GM19238 (cell line): ENCODE results near the gene USP35.

Experiments
- DNase-seq: peaks from one replicate; pipeline ENCODE4 v3.0.0; 2011; ENCODE audit warnings: low spot score; ENCODE audit not compliant: insufficient read length

USP35 gene

DNA sequence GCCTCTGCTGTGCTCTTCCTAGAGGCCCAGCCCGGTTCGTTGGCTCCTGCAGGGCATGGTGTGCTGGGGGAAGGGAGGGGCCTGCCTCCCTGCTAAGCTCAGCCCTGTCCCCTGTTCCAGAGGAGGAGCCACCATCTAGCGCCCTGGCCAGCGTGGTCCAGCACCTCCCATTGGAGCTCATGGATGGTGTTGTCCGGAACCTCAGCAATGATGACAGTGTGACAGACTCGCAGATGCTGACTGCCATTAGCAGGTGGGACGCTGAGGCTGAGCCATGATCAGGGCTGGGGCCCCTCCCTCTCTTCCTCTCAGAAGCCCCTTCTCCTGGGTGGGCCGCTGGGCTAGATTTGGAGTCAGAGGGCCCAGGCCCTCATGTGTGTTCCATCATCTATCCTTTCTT, 9.1 kb downstream of the USP35 start:
- DNase-seq, result no peak

DNA sequence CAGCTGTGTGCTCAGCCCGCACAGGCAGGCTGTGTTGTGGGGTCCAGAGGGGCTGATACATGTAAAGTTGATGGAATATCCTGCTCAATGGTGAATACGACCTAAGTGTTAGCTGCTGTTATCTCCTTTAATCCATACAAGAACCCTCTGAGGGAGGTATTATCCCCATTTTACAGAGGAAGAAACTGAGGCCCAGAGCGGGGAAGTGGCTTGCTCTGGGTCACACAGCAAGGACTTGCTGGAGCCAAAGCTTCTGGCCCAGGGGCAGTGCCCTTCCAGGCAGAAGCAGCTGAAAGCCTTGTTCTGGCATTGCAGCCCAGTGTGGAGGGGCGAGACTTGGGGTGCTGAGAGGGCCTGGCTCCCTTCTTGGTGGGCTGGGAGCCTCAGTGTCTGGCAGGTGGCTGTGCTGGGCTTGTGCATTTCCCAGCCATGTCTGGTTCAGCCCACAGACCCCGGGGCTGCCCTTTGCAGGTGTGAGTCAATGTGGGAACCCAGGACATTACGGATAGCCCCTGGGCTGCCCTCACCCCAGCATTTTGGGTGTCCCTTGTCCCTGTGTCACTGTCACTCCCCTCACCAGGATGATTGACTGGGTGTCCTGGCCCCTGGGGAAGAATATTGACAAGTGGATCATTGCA, 10.4 kb downstream of the USP35 start:
- no peak for DNase-seq

GRCh38 chr11:78199653-78200015, 10.9 kb downstream of the USP35 start:
- no peak for DNase-seq

DNA sequence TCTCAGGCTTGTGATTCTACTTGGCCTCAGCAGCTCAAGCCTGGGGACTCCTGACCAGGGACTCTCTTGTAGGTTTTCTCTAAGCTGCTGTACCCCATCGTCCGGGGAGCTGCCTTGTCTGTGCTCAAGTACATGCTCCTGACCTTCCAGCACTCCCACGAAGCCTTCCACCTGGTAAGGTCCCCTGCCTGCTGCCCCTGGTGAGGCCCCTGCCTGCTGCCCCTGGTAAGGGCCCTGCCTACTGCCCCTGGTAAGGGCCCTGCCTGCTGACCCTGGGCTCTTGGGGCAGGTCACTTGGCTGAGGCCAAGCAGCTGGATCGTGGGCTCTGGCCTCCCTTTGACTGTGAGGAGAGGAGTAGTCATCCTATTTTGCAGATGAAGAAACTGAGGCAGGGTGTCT, 11.3 kb downstream of the USP35 start:
- no peak for DNase-seq

GRCh38 chr11:78200553-78200952, 11.8 kb downstream of the USP35 start:
- DNase-seq, result no peak

DNA sequence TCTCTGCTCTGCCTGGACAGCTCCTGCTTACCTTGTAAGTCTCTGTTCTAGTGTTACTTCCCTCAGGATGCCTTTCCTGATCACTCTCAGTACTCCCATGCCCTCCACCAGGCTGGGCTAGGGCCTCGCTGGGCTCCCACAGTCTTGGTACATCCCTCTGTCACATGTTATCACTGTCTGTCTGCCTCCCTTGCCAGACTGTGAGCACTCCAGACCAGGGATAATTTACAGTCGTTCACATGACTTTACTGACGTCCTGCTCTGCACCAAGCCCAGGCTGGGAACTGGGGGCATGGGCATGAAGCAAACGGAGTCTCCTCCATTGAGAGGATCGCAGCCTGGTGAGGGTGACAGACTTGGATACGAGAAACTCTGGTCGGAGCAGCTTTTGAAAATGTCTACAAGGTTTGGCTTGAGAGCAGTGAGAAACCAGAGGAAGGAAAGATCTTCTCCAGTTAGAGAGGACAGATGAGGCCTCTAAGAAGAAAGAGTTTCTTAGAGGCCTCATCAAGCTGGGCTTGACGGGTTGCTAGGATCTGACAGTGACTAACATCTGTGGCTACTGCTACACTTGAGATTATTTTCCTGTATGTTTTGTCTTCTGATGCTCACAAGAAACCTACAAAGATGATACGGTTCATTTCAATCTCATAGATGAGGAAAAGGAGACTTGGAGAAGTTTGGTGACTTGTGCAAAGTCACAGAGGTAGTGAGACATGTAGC, 12.5 kb downstream of the USP35 start:
- no peak for DNase-seq

GRCh38 chr11:78202733-78203167, 14.0 kb downstream of the USP35 start:
- no peak for DNase-seq

- DNase-seq, result no peak
Measured at GRCh38 chr11:78203184-78203583, 14.5 kb downstream of the USP35 start.

- DNase-seq, result no peak
Measured at GRCh38 chr11:78205256-78205655, 16.5 kb downstream of the USP35 start.

DNA sequence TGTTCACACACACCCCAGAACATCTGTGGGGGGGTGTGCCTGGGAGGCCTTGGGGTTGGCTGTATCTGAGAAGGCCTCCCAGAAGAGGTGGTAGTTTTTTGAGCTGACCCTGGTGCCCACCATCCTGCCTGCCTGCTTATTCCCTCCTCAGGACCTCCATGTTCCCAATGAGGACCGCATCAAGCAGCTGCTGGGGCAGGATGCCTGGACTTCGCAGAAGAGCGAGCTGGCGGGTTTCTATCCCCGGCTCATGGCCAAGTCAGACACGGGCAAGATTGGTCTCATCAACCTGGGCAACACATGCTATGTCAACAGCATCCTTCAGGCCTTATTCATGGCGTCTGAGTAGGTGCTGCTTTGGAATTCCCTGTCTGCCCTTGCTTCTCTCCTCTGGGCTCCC, 17.0 kb downstream of the USP35 start:
- no peak for DNase-seq

- no peak for DNase-seq
Measured at GRCh38 chr11:78207532-78208256, 19.0 kb downstream of the USP35 start.

- no peak for DNase-seq
Measured at GRCh38 chr11:78208257-78209165, 19.8 kb downstream of the USP35 start.

DNA sequence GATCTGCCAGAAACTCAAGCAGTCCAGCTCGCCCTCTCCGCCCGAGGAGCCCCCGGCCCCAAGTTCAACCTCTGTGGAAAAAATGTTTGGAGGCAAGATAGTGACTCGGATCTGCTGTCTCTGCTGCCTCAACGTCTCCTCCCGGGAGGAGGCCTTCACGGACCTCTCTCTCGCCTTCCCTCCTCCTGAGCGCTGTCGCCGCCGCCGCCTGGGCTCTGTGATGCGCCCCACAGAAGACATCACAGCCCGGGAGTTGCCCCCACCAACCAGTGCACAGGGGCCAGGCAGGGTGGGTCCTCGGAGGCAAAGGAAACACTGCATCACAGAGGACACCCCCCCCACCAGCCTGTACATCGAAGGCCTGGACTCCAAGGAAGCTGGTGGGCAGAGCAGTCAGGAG, 20.8 kb downstream of the USP35 start:
- DNase-seq, result no peak

GRCh38 chr11:78210000-78210608, 21.4 kb downstream of the USP35 start:
- no peak for DNase-seq

- no peak for DNase-seq
Measured at GRCh38 chr11:78211565-78211964, 22.8 kb downstream of the USP35 start.

DNA sequence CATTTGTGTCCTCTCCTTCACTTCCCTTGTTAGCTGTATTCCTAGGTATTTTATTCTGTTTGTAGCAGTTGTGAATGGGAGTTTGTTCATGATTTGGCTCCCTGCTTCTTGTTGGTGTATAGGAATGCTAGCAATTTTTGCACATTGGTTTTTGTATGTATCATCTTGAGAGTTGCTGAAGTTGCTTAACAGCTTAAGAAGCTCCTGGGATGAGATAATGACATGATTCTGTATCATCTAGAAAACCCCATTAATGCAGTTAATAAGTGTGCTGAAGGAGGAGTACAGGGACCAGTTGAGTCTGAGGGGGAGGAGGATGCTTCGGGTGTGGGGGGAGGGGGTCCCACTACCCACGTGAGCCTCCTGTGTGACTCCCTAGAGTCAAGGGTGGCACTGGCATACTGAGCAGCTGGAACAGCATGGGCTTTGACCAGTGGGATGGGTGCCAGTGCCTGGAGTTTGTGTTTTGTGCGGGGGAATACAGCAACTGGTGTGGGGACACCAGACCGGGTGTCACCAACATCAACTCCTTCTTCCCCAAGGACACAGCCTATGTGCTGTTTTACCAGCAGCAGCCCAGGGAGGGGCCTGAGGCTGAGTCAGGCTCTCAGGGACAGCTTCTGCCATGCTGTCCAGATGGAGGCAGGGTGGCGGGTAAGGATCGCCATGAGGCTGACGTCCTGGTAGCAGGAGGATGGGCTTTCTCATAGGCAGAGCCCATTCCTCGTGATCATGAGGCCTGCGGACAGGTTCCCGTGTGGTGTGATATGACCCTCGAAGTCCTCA, 24.1 kb downstream of the USP35 start:
- no peak for DNase-seq

- DNase-seq, result no peak
Measured at GRCh38 chr11:78213526-78214330, 25.0 kb downstream of the USP35 start.

DNA sequence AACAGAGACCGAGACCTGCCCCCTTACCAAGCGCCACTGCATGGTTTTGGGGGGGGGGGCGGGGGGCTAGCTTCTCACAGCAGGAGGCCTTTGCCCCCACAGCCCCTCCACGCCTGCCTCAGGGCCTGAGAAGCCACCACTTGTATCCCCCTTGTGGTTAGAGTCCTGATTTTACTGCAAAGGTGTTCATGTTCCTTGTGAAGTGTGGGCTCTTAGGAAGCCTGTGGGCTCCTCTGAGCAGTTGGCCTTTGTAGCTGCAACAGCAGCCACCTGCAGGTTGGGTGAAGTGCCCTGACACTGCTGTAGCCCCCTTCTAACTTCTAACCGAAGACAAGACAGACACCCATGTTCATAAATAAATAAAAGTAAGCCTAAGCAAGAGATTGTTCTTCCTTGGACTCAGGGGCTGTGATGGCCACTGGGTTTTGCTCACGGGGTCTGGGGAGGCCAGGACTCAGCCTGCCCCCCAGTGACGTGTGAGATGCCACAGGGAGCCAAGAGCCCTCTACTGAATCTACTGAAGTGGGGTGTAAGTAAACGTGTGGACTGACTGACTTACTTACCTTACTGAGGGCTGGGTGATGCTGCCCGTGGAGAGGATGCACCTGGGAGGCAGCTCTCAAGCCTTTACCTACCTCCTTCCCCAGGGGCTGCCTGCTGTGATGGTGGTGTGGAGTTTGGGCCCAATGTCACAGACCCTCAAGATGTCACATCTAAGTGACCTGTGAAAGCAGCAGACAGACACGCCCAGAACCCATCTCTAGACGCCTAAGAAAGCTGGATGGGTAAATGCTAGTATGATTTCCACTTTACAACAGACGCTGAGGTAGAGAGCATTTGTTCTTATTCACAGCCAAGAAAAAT, 25.8 kb downstream of the USP35 start:
- DNase-seq, result no peak

DNA sequence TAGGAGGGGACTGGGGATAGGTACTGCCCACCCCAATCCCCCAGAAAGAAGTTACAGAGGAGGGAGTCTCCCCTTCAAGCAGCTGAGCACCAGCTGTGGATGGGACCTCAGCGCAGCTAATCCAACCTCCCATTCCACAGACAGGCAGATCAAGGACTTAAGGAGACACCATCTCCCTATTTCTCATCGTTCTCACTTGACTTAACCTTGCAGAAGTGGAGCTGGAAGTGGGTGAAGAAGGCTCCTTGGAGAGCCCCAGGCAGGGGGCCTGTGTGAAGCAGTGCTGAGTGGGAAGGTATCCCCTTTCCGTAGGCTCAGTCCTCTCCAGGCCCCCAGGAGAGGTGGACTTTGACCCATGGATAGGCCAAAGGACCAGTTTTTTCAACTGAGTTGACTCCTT, 27.3 kb downstream of the USP35 start:
- no peak for DNase-seq
